Coronary artery (tissue), 2 donors: Measurements from ENCODE around the gene SUPT4H1.

ENCODE experiments used
- DNase-seq: peaks from one replicate; pipeline ENCODE4 v3.0.0-alpha.2; 2017; ENCODE audit warnings: low spot score
- H3K27ac ChIP-seq, 2 donors: fragments of 200-600 bp; sonication (generic); one replicate each; pipeline ENCODE4 v1.5.1; 2016 to 2019
- H3K4me3 ChIP-seq: fragments of 200-600 bp; sonication (generic); 2 replicates; pipeline ENCODE4 v1.5.1; 2016; ENCODE audit warnings: mild to moderate bottlenecking, moderate library complexity
- CTCF ChIP-seq: fragments of 200-600 bp; sonication (generic); IDR thresholded peaks from one replicate; pipeline ENCODE4 v1.5.1; 2019; ENCODE audit warnings: antibody characterized with exemption

The SUPT4H1 gene

DNA sequence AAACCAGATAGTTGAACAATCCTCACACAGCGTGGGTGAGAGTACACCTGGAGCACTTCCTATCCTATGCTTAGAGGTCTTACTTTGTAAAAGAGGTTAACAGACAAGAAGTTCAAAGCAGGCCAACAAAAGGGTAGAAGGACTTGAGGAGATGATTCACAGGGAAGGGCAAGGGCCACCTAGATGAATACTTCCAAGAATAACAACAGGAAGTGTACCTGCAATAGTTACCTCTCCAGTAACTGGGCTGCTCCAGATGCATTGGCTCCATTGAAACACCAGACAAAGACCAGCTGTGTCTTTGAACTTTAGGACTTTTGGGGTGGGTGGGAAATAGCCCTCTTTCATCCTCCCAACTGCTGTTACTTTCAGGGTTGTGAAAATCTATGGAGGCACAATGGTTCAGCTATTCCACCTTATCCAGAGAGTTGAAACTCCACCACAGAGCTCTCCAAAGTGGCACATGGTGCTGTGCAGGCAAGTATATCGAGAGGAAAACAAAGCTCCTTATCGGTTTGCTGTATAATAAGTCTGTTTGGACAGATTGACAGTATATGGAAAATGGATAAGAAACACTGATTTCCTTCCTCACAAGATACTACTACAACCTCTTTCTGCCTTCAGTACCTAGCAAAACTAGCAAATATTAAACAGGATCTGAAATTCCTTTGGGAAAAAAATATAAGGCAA lies 42.7 kb upstream of the SUPT4H1 start:
- DNase-seq, result no peak
- H3K4me3 ChIP-seq, result no peak overlapping the region
- TF ChIP-seq CTCF, result no peak
- H3K27ac ChIP-seq, result no peak overlapping the region

DNA sequence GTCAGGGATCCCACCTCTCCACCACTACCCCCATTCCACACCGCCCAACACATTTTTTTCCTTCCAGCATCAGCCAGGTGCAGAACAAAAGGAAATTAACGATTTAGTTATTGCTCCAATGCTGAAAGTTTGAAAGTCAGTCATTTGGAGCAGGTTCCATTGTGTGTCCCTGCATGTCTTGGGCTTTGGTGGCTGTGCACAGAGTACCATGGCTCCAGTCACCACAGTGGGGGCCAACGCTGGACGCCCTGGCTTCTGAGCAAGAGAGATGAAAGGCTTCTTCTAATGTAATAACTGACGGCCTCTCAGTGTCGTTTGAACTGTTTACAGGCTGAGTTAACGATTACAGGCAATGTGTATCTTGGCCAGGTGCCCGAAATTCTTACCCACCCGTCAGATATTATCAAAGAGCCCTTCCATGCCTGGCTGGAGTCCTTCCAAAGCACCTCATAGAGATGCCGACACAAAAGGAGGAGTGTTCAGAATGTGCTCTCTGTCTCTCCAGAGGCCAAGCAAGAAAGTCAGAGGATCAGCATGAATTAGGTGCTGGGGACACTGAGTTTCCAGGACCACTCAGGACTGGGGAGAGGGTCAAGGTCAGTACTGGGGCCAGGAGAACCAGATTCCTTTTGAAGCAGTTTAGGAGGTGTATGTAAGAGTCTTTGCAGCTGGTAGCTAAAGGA lies 39.4 kb upstream of the SUPT4H1 start:
- Histone ChIP-seq H3K27ac (no peak overlapping the region), H3K4me3 (no peak overlapping the region)
- DNase-seq, result no peak
- TF ChIP-seq CTCF, result no peak

DNA sequence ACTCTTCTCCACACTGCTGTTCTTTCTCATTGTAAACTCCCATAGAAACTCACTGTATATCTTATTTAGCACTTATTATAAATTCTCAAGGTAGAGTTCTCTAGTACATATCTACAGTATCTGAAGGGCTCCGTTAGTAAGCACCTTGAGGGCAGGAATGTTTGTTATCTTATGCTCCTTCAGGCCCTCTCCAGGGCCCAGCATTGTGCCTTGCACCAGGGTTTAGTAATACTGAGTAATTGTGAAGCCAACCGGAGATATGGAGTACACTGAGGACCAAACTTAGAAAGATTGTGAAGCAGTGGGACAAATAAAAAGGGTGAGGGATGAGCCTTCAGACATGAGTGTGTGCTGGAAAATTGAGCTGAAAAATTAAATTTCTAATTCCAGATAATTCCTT lies 38.9 kb upstream of the SUPT4H1 start:
- no peak for DNase-seq
- no peak overlapping the region for H3K4me3 ChIP-seq
- H3K27ac ChIP-seq, result no peak overlapping the region
- TF ChIP-seq CTCF, result no peak

DNA sequence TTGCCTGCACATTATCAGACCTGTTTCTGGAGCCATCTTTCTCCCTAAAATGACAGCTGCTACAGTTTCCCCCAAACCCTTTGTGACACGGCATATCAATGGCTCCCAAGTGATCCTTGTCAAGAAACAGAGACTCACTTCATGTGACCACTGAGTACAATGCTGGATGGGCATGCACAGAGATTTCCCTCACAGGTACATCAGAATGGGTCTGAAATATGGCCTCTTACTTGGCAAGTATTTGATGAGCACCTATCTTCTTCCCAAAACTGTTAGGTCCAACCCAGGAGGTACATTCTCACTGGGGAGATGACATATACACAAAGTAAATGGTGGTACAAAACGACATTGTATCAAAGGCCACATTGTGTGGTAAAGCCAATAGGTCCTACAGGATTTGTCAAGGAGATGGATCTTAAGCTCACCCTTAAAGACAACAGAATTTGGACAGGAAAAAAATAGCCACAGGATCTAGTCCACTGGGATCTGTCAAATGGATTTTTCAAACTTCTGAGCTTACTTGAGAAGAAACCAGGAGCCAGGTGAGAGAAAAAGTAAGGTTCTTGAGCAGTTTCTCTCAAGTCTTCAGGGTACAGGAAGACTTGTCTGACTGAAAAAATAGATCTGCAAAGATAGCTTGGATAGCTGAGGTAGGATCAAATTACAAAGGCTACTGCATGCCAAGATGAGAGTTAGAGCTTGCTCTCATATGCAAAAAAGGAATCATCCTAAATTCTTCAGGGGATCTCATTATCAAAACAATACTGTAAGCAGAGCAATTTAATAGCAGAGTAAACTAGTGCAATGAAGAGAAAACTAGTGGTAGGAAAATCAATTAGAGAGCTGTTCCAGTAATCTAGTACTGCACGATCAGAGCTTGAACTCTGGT lies 36.5 kb upstream of the SUPT4H1 start:
- no peak overlapping the region for H3K4me3 ChIP-seq
- H3K27ac ChIP-seq, result no peak overlapping the region
- TF ChIP-seq CTCF, result no peak
- no peak for DNase-seq

DNA sequence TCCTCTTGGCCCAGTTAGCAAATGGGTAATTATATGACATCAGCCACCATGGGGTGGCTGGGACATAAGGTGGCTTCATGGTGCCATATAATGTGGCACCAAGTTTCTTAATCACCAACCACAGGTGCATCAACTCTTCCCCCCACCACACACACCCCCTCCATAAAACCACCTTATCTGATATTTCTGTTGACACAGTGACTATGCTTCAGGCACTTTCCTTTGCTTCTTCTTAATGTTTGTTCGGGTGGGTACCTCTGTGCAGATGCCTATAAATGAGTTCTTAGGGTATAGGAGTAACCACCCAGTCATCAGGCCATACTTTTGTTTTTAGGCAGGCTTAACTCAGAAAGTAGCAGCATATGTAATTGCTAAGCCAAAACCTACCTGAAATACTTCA lies 35.8 kb upstream of the SUPT4H1 start:
- no peak for DNase-seq
- no peak overlapping the region for H3K4me3 ChIP-seq
- H3K27ac ChIP-seq, result no peak overlapping the region
- TF ChIP-seq CTCF, result no peak

- DNase-seq, result no peak
- Histone ChIP-seq H3K4me3 (no peak overlapping the region), H3K27ac (no peak overlapping the region)
- TF ChIP-seq CTCF, result no peak
Measured at GRCh38 chr17:58386708-58387107, 34.7 kb upstream of the SUPT4H1 start.
